WERI-Rb-1 (cell line): ENCODE results near the gene ZNF70.

Source experiments
- DNase-seq: peaks from one replicate; pipeline ENCODE4 v3.0.0-alpha.2; 2020
- H3K27ac ChIP-seq: fragments of 250-450 bp; sonication (Bioruptor Pico); 2 replicates; pipeline ENCODE4 v1.5.1; 2020; ENCODE audit warnings: mild to moderate bottlenecking, moderate library complexity
- H3K27me3 ChIP-seq: fragments of 250-450 bp; sonication (Bioruptor Pico); 2 replicates; pipeline ENCODE4 v1.5.1; 2021; ENCODE audit warnings: mild to moderate bottlenecking, low read depth, moderate library complexity; ENCODE audit not compliant: insufficient read depth, severe bottlenecking
- H3K36me3 ChIP-seq: fragments of 250-450 bp; sonication (Bioruptor Pico); 2 replicates; pipeline ENCODE4 v1.5.1; 2020; ENCODE audit warnings: mild to moderate bottlenecking, moderate library complexity
- H3K4me3 ChIP-seq: 2 replicates; pipeline ENCODE4 v1.5.1; 2011; ENCODE audit warnings: low read depth, mild to moderate bottlenecking, control low read depth, low read length
- H3K9me3 ChIP-seq: fragments of 250-450 bp; sonication (Bioruptor Pico); 2 replicates; pipeline ENCODE4 v1.5.1; 2021; ENCODE audit warnings: mild to moderate bottlenecking, moderate library complexity; ENCODE audit not compliant: severe bottlenecking
- TF ChIP-seq, protein P1 (sequence below): IDR thresholded peaks from 2 replicates; pipeline ENCODE4 v1.5.1; 2011; ENCODE audit warnings: low read depth, mild to moderate bottlenecking, control low read depth, inconsistent platforms, low read length

ZNF70 gene

DNA sequence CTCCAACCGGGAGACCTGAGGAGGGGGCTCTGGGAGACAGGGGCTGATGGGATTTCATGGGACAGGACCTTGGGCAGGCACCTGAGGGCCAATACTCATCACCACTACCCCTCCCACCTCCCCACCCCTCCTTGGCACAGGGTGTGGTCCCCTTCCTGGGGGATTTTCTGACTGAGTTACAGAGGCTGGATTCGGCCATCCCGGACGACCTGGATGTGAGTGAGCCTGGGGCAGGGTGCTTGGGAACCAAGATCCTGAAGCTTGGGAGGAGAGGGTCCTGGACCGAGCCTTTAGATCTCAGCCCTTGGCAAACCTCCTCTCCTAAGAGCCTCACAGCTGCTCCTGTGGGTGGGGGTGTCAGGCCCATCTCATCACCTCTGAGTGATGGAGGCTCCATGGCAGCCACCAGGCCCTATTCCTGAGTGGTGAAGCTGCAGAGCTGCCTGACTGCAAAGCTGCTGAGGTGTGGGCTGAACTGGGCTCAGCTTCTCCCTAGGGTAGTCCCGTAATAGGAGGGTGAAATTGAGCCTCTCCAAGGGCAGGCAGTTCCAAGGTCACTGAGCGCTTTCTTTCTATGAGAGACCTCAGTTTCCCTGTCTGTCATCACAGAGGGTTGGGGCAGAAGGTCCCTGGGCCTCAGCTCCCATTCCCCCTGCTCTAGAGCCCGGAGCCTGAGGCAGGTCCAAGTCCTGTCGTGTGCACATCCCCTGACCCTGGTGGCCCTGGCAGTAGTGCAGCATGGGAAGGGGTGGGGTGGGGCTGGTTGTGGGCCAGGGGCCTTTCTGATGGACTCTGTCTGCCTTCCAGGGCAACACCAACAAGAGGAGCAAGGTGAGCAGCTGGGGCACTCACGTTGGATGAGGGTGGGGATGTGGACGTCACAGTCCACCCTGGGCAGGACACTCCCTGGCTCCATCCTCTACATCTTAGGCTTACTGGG, 53.6 kb downstream of the ZNF70 start:
- Histone ChIP-seq H3K4me3 (no peak overlapping the region), H3K27ac (no peak overlapping the region)

DNA sequence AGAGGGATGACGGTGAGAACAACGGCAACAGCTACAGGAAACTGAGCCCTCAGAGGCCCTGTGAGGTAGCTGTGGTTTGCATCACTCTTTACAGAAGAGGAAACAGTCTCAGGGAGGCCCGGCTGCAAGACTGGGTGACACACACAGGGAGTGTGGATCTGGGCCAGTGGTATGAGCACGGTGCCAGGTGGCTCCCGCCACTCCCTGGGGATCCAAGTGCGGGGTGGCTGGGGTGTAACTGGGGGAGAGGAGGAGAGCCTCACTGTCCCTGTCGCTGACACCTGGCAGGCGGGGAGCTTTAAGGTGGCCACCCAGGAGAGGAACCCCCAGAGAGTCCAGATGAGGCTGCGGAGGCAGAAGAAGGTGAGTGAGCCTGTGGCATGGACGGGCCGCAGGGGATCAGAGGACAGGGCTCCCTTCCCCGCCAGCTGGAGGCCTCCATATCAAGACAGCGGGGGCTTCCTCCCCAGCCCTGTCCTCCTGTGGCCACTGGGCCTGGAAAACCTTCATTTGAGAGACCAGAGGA, 54.5 kb downstream of the ZNF70 start:
- Histone ChIP-seq H3K27me3 (no peaks in the 10 kb centered on the region), H3K4me3 (no peak overlapping the region), H3K36me3 (peaks cover 52% of the 10 kb centered on the region), H3K9me3 (no peaks in the 10 kb centered on the region), H3K27ac (no peak overlapping the region)
- no peak for DNase-seq
- TF ChIP-seq, protein P1, sequence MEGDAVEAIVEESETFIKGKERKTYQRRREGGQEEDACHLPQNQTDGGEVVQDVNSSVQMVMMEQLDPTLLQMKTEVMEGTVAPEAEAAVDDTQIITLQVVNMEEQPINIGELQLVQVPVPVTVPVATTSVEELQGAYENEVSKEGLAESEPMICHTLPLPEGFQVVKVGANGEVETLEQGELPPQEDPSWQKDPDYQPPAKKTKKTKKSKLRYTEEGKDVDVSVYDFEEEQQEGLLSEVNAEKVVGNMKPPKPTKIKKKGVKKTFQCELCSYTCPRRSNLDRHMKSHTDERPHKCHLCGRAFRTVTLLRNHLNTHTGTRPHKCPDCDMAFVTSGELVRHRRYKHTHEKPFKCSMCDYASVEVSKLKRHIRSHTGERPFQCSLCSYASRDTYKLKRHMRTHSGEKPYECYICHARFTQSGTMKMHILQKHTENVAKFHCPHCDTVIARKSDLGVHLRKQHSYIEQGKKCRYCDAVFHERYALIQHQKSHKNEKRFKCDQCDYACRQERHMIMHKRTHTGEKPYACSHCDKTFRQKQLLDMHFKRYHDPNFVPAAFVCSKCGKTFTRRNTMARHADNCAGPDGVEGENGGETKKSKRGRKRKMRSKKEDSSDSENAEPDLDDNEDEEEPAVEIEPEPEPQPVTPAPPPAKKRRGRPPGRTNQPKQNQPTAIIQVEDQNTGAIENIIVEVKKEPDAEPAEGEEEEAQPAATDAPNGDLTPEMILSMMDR, result no peak

More for the DNA sequence above, 53.6 kb downstream of the ZNF70 start:
- H3K36me3 ChIP-seq, result peaks cover 62% of the 10 kb centered on the region
- H3K27me3 ChIP-seq, result no peaks in the 10 kb centered on the region
- TF ChIP-seq, protein P1, result no peak
- no peaks in the 10 kb centered on the region for H3K9me3 ChIP-seq
- no peak for DNase-seq

DNA sequence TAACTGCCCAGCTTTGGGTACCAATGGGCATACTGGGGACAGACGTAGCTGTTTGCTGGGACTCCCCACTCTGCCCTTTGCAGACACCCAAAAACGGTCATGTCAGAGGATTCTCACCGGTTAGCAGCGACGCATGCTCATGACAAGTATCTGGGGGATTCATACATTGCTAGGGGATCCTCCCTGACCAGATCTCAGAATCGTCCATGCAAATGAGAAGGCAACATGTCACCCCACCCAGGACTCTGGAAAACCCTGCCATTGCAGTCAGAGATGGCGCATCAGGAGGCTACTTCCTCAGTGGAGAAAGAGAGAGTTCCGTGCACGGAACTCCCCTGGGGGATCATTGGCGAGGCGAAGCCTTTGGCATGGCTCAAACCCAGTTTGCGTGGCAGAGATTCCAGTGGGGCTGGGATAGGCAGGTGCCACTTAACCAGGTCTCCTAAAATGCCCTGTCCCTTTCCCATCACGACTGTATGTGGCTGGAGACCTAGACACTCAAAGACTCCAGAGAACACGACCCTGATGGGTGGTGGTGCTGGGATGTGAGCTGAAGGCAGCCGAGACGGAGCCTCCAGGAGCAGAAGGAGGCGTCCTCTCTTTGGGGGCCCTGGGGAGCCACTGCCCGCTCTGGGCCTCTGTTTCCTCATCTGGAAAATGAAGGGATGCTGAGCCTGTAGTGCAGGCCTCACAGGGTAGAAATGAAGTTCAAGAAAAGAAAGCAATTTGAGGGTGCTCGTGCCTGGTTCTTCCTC, 55.2 kb downstream of the ZNF70 start:
- no peak overlapping the region for H3K4me3 ChIP-seq
- no peak overlapping the region for H3K27ac ChIP-seq
- no peaks in the 10 kb centered on the region for H3K9me3 ChIP-seq
- TF ChIP-seq, protein P1, result no peak
- peaks cover 48% of the 10 kb centered on the region for H3K36me3 ChIP-seq
- no peak for DNase-seq
- H3K27me3 ChIP-seq, result no peaks in the 10 kb centered on the region

DNA sequence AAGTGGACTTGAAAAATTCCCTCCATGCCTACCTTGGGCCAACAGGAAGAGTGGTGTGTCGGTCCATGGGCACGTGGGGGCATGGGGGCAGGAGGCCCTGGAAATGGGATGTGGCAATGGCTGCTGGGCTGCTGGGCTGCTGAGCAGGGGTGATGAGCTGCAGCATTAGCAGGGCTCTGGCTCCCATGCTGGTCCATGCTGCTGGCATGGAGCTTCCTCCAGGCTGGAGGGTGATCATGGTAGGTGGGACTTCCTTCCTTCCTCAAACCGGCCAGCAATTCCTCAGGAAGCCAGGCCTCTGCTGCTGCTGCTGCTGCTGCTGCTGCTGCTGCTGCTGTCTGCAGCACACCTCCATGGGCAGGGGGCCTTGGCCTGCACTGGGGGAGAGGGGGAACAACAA, 55.8 kb downstream of the ZNF70 start:
- TF ChIP-seq, protein P1, result no peak
- Histone ChIP-seq H3K9me3 (no peaks in the 10 kb centered on the region), H3K4me3 (no peak overlapping the region), H3K36me3 (peaks cover 46% of the 10 kb centered on the region), H3K27ac (no peak overlapping the region), H3K27me3 (no peaks in the 10 kb centered on the region)
- no peak for DNase-seq

DNA sequence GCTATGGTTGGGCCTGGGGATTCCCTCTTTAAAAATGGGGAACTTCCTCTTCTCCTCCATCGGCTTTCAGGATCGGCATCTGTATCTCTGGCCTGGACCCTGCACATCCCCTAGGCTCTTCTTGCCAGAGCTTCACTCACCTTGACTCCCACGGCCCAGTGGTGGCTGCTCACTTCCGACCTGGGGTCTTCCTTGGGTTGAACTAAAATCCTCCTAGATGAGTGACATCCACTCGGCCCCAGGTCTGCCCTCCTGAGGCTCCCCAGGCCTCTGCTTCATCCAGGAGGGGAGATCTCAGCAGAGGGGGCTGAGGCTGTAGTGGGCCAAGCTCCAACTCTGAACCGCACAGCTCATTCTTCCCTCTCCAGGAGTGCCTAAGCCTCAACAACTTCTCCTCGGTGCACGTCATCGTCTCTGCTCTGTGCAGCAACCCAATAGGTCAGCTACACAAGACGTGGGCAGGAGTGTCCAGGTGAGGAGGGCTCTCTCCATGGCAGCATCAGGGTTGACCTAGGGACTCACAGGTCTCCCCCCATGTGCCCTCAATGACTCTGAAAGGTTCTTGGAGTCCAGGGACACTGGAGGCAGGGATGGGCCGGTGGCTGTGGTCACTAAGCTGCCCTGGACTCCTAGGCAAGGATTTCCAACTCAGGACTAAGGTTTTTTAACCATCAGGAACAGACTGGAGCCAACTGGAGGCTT, 56.8 kb downstream of the ZNF70 start:
- no peak for DNase-seq
- Histone ChIP-seq H3K27ac (no peak overlapping the region), H3K36me3 (peaks cover 44% of the 10 kb centered on the region), H3K4me3 (no peak overlapping the region), H3K9me3 (no peaks in the 10 kb centered on the region), H3K27me3 (no peaks in the 10 kb centered on the region)
- TF ChIP-seq, protein P1, result no peak
